Upper lobe of right lung (tissue), 1 donor: Measurements from ENCODE around the gene DNAJC22. TPM values are rescaled to one million over a fixed set of nuclear protein-coding genes. Genes with fewer than 3 reads are reported as not detected.

Experiments
- ATAC-seq: fragments of 200-7000 bp; cut with Tn5 transposase; one replicate; pipeline ENCODE4 v1.9.1; 2020; ENCODE audit warnings: mild to moderate bottlenecking, moderate library complexity
- DNase-seq: peaks from one replicate; pipeline ENCODE4 v3.0.0-alpha.2; 2020
- H3K27ac ChIP-seq: fragments of 200-600 bp; one replicate; pipeline ENCODE4 v1.8.0; 2022
- H3K27me3 ChIP-seq: fragments of 200-600 bp; one replicate; pipeline ENCODE4 v1.8.0; 2022; ENCODE audit warnings: mild to moderate bottlenecking
- H3K36me3 ChIP-seq: fragments of 200-600 bp; one replicate; pipeline ENCODE4 v1.8.0; 2022
- H3K4me1 ChIP-seq: fragments of 200-600 bp; one replicate; pipeline ENCODE4 v1.8.0; 2022
- H3K4me3 ChIP-seq: fragments of 200-600 bp; one replicate; pipeline ENCODE4 v1.8.0; 2022; ENCODE audit warnings: mild to moderate bottlenecking
- H3K9me3 ChIP-seq: fragments of 200-600 bp; one replicate; pipeline ENCODE4 v1.8.0; 2022
- CTCF ChIP-seq: fragments of 200-600 bp; IDR thresholded peaks from one replicate; pipeline ENCODE4 v1.8.0; 2022; ENCODE audit warnings: antibody characterized with exemption
- intact Hi-C: fragments of 100-400 bp; cut with DNase I; formaldehyde crosslinking; loops from one replicate; pipeline ENCODE4 v1.11.0; 2022
- total RNA-seq: library from RNA; stranded (reverse); fragmentation: NEBNext Ultra II Directional; extraction: Animal tissue kit (Norgen Biotek cat#: 25700); gene quantifications from one replicate; pipeline ENCODE4 v1.2.1, GENCODE V29; 2021
- donor health status: DM: no; HTN: yes; CAD: no; lungs with severe emphysema.

Gene DNAJC22
- total RNA-seq, 1 donor from 2014 or later = 0.67 TPM

- ATAC-seq (no peak), DNase-seq (no peak)
- Histone ChIP-seq H3K27ac (no peak overlapping the region), H3K9me3 (no peaks in the 10 kb centered on the region), H3K36me3 (no peaks in the 10 kb centered on the region), H3K4me3 (no peak overlapping the region), H3K27me3 (no peaks in the 10 kb centered on the region), H3K4me1 (peaks cover 11% of the 10 kb centered on the region)
- TF ChIP-seq CTCF = no peak
- intact Hi-C loops = loop anchor here (5.0 kb wide), 1 partner anchor 145 kb away; no protein-coding TSS in a partner anchor
Measured at GRCh38 chr12:49362077-49362476, 15.4 kb downstream of the DNAJC22 start.

GRCh38 chr12:49364989-49365388 lies 18.3 kb downstream of the DNAJC22 start:
- TF ChIP-seq CTCF = no peak
- DNase-seq = no peak
- peaks cover 23% of the 10 kb centered on the region for H3K4me1 ChIP-seq
- no peaks in the 10 kb centered on the region for H3K27me3 ChIP-seq
- ATAC-seq = peak; percentile 14
- H3K27ac ChIP-seq = no peak overlapping the region
- no peaks in the 10 kb centered on the region for H3K9me3 ChIP-seq
- intact Hi-C loops = loop anchor here (5.0 kb wide), 1 partner anchor 142 kb away; no protein-coding TSS in a partner anchor
- H3K36me3 ChIP-seq = no peaks in the 10 kb centered on the region
- no peak overlapping the region for H3K4me3 ChIP-seq

GRCh38 chr12:49365542-49365941 lies 18.9 kb downstream of the DNAJC22 start:
- no peak overlapping the region for H3K4me3 ChIP-seq
- intact Hi-C loops = no loop called here
- ATAC-seq (no peak), DNase-seq (no peak)
- H3K36me3 ChIP-seq = no peaks in the 10 kb centered on the region
- H3K9me3 ChIP-seq = no peaks in the 10 kb centered on the region
- TF ChIP-seq CTCF = no peak
- no peak overlapping the region for H3K27ac ChIP-seq
- no peaks in the 10 kb centered on the region for H3K27me3 ChIP-seq
- peaks cover 24% of the 10 kb centered on the region for H3K4me1 ChIP-seq

- H3K27ac ChIP-seq = peak overlapping the region; percentile 91
- ATAC-seq = no peak
- intact Hi-C loops = no loop called here
Measured at GRCh38 chr12:49366096-49366651, 19.5 kb downstream of the DNAJC22 start.

GRCh38 chr12:49366652-49367380 lies 20.1 kb downstream of the DNAJC22 start:
- H3K27ac ChIP-seq = peak overlapping the region; percentile 91
- intact Hi-C loops = no loop called here
- no peaks in the 10 kb centered on the region for H3K36me3 ChIP-seq
- H3K27me3 ChIP-seq = no peaks in the 10 kb centered on the region
- DNase-seq = peak; percentile 94
- H3K4me1 ChIP-seq = peaks cover 24% of the 10 kb centered on the region
- TF ChIP-seq CTCF = peak; percentile 30
- no peaks in the 10 kb centered on the region for H3K9me3 ChIP-seq
- peak; percentile 95 for ATAC-seq
- peak overlapping the region; percentile 86 for H3K4me3 ChIP-seq

More at GRCh38 chr12:49366096-49366651, 19.5 kb downstream of the DNAJC22 start:
- Histone ChIP-seq H3K27me3 (no peaks in the 10 kb centered on the region), H3K4me3 (peak overlapping the region; percentile 86), H3K4me1 (peaks cover 24% of the 10 kb centered on the region), H3K36me3 (no peaks in the 10 kb centered on the region), H3K9me3 (no peaks in the 10 kb centered on the region)
- DNase-seq = no peak
- no peak for TF ChIP-seq CTCF
